GM19372 (cell line): Measurements from ENCODE around the gene KLHL29.

Experiments
- ATAC-seq: cut with Tn5 transposase; IDR thresholded peaks from one replicate; pipeline ENCODE4 v1.9.1; 2021; ENCODE audit warnings: mild to moderate bottlenecking, low read depth, moderate library complexity; ENCODE audit not compliant: unreplicated experiment

KLHL29 gene

GRCh38 chr2:23465936-23466335 is 81.0 kb downstream of the KLHL29 start:
- ATAC-seq: no peak

- no peak for ATAC-seq
Measured at GRCh38 chr2:23467618-23468017, 82.6 kb downstream of the KLHL29 start.

GRCh38 chr2:23468474-23469141 is 83.6 kb downstream of the KLHL29 start:
- no peak for ATAC-seq

- ATAC-seq: no peak
Measured at GRCh38 chr2:23469142-23469540, 84.2 kb downstream of the KLHL29 start.

- ATAC-seq: no peak
Measured at GRCh38 chr2:23475036-23475435, 90.1 kb downstream of the KLHL29 start.

GRCh38 chr2:23475473-23475872 is 90.5 kb downstream of the KLHL29 start:
- ATAC-seq: no peak

- ATAC-seq: no peak
Measured at GRCh38 chr2:23476786-23477185, 91.8 kb downstream of the KLHL29 start.

- no peak for ATAC-seq
Measured at GRCh38 chr2:23477392-23477791, 92.4 kb downstream of the KLHL29 start.

GRCh38 chr2:23478087-23478932 is 93.3 kb downstream of the KLHL29 start:
- ATAC-seq: no peak

GRCh38 chr2:23478933-23479683 is 94.1 kb downstream of the KLHL29 start:
- no peak for ATAC-seq

GRCh38 chr2:23480957-23481797 is 96.2 kb downstream of the KLHL29 start:
- ATAC-seq: no peak

GRCh38 chr2:23482188-23482587 is 97.2 kb downstream of the KLHL29 start:
- no peak for ATAC-seq

- no peak for ATAC-seq
Measured at GRCh38 chr2:23482607-23483006, 97.6 kb downstream of the KLHL29 start.

GRCh38 chr2:23483791-23484190 is 98.8 kb downstream of the KLHL29 start:
- no peak for ATAC-seq

- ATAC-seq: no peak
Measured at GRCh38 chr2:23484275-23484674, 99.3 kb downstream of the KLHL29 start.

GRCh38 chr2:23484767-23485166 is 99.8 kb downstream of the KLHL29 start:
- ATAC-seq: no peak

GRCh38 chr2:23485261-23485660 is 100.3 kb downstream of the KLHL29 start:
- no peak for ATAC-seq

- ATAC-seq: no peak
Measured at GRCh38 chr2:23485841-23486683, 101.1 kb downstream of the KLHL29 start.

GRCh38 chr2:23486684-23487075 is 101.7 kb downstream of the KLHL29 start:
- no peak for ATAC-seq
